Endothelial cell (in vitro differentiated cells): ENCODE data around the gene COL5A1. TPM values are rescaled to one million over a fixed set of nuclear protein-coding genes. Genes with fewer than 3 reads are reported as not detected.

Source experiments
- DNase-seq: peaks from one replicate; pipeline ENCODE4 v3.0.0; 2021; ENCODE audit warnings: low spot score
- H3K27ac Mint-ChIP-seq: one replicate; pipeline ENCODE4 v1.8.0; 2021; ENCODE audit warnings: mixed read lengths, inconsistent platforms; ENCODE audit not compliant: unreplicated experiment
- H3K27me3 Mint-ChIP-seq: one replicate; pipeline ENCODE4 v1.8.0; 2021; ENCODE audit warnings: mild to moderate bottlenecking, moderate library complexity, mixed read lengths, inconsistent platforms; ENCODE audit not compliant: unreplicated experiment
- H3K36me3 Mint-ChIP-seq: one replicate; pipeline ENCODE4 v1.8.0; 2021; ENCODE audit warnings: mild to moderate bottlenecking, low read depth, mixed read lengths, inconsistent platforms; ENCODE audit not compliant: unreplicated experiment
- H3K4me1 Mint-ChIP-seq: one replicate; pipeline ENCODE4 v1.8.0; 2021; ENCODE audit warnings: mild to moderate bottlenecking, mixed read lengths, inconsistent platforms; ENCODE audit not compliant: unreplicated experiment
- H3K4me3 Mint-ChIP-seq: one replicate; pipeline ENCODE4 v1.8.0; 2021; ENCODE audit warnings: mild to moderate bottlenecking, mixed read lengths, inconsistent platforms; ENCODE audit not compliant: unreplicated experiment
- H3K9me3 Mint-ChIP-seq: one replicate; pipeline ENCODE4 v1.8.0; 2021; ENCODE audit warnings: mixed read lengths, inconsistent platforms; ENCODE audit not compliant: unreplicated experiment
- total RNA-seq: library from RNA; stranded (reverse); fragmentation: NEBNext Ultra II Directional; extraction: Animal tissue kit (Norgen Biotek cat#: 25700); gene quantifications from one replicate; pipeline ENCODE4 v1.2.1, GENCODE V29; 2021; ENCODE audit not compliant: unreplicated experiment
- TF ChIP-seq, protein P1 (sequence below): fragments of 200-600 bp; sonication (generic); IDR thresholded peaks from one replicate; pipeline ENCODE4 v1.5.0; 2021; ENCODE audit warnings: antibody characterized with exemption; ENCODE audit not compliant: unreplicated experiment

The COL5A1 gene
- total RNA-seq, 1 donor from 2014 or later = 24.3 TPM

GRCh38 chr9:134808447-134808792 lies 166.8 kb downstream of the COL5A1 start:
- Mint-ChIP-seq H3K9me3 (no peaks in the 10 kb centered on the region), H3K27me3 (peaks cover 3% of the 10 kb centered on the region), H3K4me3 (no peak overlapping the region), H3K27ac (no peak overlapping the region), H3K4me1 (no peaks in the 10 kb centered on the region), H3K36me3 (no peaks in the 10 kb centered on the region)
- TF ChIP-seq, protein P1, sequence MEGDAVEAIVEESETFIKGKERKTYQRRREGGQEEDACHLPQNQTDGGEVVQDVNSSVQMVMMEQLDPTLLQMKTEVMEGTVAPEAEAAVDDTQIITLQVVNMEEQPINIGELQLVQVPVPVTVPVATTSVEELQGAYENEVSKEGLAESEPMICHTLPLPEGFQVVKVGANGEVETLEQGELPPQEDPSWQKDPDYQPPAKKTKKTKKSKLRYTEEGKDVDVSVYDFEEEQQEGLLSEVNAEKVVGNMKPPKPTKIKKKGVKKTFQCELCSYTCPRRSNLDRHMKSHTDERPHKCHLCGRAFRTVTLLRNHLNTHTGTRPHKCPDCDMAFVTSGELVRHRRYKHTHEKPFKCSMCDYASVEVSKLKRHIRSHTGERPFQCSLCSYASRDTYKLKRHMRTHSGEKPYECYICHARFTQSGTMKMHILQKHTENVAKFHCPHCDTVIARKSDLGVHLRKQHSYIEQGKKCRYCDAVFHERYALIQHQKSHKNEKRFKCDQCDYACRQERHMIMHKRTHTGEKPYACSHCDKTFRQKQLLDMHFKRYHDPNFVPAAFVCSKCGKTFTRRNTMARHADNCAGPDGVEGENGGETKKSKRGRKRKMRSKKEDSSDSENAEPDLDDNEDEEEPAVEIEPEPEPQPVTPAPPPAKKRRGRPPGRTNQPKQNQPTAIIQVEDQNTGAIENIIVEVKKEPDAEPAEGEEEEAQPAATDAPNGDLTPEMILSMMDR = no peak
- no peak for DNase-seq

DNA sequence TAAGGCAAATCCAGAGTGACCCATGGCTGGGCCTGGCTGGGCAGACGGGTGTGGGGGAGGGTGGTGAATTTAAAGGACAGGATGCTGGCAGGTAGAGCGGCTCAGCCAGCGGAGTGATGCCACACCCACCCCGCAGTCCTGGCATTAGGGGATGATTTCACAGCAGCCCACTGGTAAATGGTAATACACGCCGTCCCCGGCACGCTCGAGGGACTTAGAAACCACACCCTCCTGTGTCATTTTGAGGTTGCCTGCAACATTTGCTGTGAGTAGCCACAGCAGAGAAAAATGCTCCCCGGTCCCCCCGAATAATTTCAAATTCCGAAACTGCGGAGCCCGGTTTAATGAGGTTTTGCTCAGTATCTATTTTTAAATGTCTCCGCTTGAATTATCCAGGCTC lies 167.7 kb downstream of the COL5A1 start:
- Mint-ChIP-seq H3K27me3 (peaks cover 4% of the 10 kb centered on the region), H3K27ac (no peak overlapping the region), H3K9me3 (no peaks in the 10 kb centered on the region), H3K4me1 (no peaks in the 10 kb centered on the region), H3K36me3 (no peaks in the 10 kb centered on the region), H3K4me3 (no peak overlapping the region)
- no peak for DNase-seq
- TF ChIP-seq, protein P1 = no peak

- Mint-ChIP-seq H3K4me3 (no peak overlapping the region), H3K4me1 (no peaks in the 10 kb centered on the region), H3K36me3 (no peaks in the 10 kb centered on the region), H3K27ac (no peak overlapping the region), H3K27me3 (peaks cover 4% of the 10 kb centered on the region), H3K9me3 (no peaks in the 10 kb centered on the region)
- no peak for DNase-seq
- TF ChIP-seq, protein P1 = no peak
These were observed 168.2 kb downstream of the COL5A1 start for GRCh38 chr9:134809826-134810225.

- no peak overlapping the region for H3K4me3 Mint-ChIP-seq
- peaks cover 4% of the 10 kb centered on the region for H3K27me3 Mint-ChIP-seq
- no peak for DNase-seq
- TF ChIP-seq, protein P1 = no peak
- H3K36me3 Mint-ChIP-seq = no peaks in the 10 kb centered on the region
- no peak overlapping the region for H3K27ac Mint-ChIP-seq
- H3K4me1 Mint-ChIP-seq = no peaks in the 10 kb centered on the region
- no peaks in the 10 kb centered on the region for H3K9me3 Mint-ChIP-seq
These were observed 169.6 kb downstream of the COL5A1 start for GRCh38 chr9:134811079-134811672.

DNA sequence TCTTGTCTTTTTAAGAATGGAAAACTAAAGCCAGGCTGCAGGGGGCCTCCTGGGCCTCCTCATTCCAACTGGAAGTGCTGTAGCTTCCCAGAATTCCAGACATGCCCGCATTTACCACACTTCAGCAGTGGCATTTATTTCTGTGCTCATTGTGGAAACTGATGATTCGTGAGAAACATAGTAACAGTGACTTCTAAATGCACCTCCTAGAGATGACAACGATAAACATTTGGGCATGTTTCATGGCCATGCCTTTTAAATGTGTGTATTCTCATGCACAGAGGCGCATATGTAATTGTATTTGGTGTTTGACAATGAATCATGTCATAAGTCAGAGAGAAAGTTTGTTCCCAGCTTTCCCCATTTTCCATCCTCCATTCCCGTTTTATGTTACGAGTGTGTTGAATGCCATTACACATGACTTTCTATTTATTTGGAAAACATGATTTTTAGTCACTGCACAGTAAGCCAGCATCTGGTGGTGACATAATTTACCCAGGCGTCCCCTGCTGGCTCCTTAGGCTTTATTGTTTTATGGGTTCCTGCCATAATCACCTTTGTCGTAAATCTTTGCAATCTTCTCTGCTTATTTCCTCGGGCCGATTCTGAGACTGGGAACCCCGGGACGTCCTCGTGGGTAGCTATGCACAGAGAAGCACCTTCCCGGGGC lies 170.2 kb downstream of the COL5A1 start:
- TF ChIP-seq, protein P1 = no peak
- Mint-ChIP-seq H3K36me3 (no peaks in the 10 kb centered on the region), H3K9me3 (no peaks in the 10 kb centered on the region), H3K4me3 (no peak overlapping the region), H3K4me1 (no peaks in the 10 kb centered on the region), H3K27ac (no peak overlapping the region), H3K27me3 (peaks cover 4% of the 10 kb centered on the region)
- DNase-seq = no peak
